AG10803 (cell line): ENCODE measurements around the gene ZNF70.

Experiments used
- DNase-seq: peaks from one replicate; pipeline ENCODE4 v3.0.0; 2010; ENCODE audit warnings: low read depth
- H3K4me3 ChIP-seq: 2 replicates; pipeline ENCODE4 v1.5.1; 2011; ENCODE audit warnings: mild to moderate bottlenecking, low read length, control low read depth
- CTCF ChIP-seq: conservative IDR thresholded peaks from 2 replicates; pipeline ENCODE4 v1.5.1; 2011; ENCODE audit warnings: mild to moderate bottlenecking, low read length, control low read depth, inconsistent platforms

ZNF70 gene

GRCh38 chr22:23783265-23784150 lies 32.6 kb upstream of the ZNF70 start:
- no peak for DNase-seq
- H3K4me3 ChIP-seq = no peak overlapping the region
- TF ChIP-seq CTCF = no peak

DNA sequence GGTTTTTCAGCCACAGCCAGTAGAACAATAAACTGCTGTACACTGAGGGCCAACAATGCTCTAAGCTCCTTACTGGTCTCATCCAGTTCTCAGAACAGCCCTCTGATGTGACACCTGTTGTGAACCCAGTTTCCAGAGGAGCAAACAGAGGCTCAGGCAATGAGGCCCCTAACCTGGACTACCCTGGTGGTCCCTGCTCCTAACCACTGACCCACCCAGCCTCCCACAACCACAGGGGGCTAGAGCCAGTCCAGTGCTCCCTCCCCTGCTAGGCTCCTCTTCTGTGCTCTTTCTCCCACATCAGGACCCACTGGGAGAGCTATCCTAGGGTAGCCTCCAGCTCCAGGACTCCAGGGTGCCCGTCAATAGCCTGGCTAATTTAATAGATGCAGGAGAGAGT lies 31.8 kb upstream of the ZNF70 start:
- DNase-seq = no peak
- no peak overlapping the region for H3K4me3 ChIP-seq
- TF ChIP-seq CTCF = no peak

GRCh38 chr22:23782252-23782651 lies 31.3 kb upstream of the ZNF70 start:
- H3K4me3 ChIP-seq = no peak overlapping the region
- TF ChIP-seq CTCF = no peak
- DNase-seq = no peak

GRCh38 chr22:23781511-23782183 lies 30.7 kb upstream of the ZNF70 start:
- no peak overlapping the region for H3K4me3 ChIP-seq
- peak; percentile 79 for DNase-seq
- TF ChIP-seq CTCF = no peak

DNA sequence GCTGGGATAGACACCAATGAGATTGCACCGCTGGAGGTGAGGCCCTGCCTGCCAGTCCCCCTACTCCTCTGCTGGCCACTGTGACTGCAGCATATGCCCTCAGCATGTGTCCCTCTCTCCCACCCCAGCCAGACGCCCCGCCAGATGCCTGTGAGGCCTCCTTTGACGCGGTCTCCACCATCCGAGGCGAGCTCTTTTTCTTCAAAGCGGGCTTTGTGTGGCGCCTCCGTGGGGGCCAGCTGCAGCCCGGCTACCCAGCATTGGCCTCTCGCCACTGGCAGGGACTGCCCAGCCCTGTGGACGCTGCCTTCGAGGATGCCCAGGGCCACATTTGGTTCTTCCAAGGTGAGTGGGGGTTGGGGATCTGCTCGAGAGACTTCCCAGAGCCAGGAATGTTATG lies 30.2 kb upstream of the ZNF70 start:
- no peak overlapping the region for H3K4me3 ChIP-seq
- no peak for TF ChIP-seq CTCF
- no peak for DNase-seq

GRCh38 chr22:23780146-23780748 lies 29.3 kb upstream of the ZNF70 start:
- DNase-seq = no peak
- no peak overlapping the region for H3K4me3 ChIP-seq
- no peak for TF ChIP-seq CTCF
